Measurements from ENCODE around the gene ACER1.

ACER1 gene

GRCh38 chr19:6263735-6264444, 69.5 kb downstream of the ACER1 start:
- DNase-seq = no peak

- no peak for DNase-seq
Measured at GRCh38 chr19:6263306-6263705, 70.1 kb downstream of the ACER1 start.

- DNase-seq = no peak
Measured at GRCh38 chr19:6262519-6262918, 70.9 kb downstream of the ACER1 start.

GRCh38 chr19:6261883-6262282, 71.5 kb downstream of the ACER1 start:
- DNase-seq = no peak

- DNase-seq = peak; percentile 40
Measured at GRCh38 chr19:6260912-6261650, 72.3 kb downstream of the ACER1 start.

GRCh38 chr19:6260376-6260775, 73.0 kb downstream of the ACER1 start:
- DNase-seq = no peak

- no peak for DNase-seq
Measured at GRCh38 chr19:6259312-6259861, 74.0 kb downstream of the ACER1 start.

GRCh38 chr19:6258812-6259311, 74.5 kb downstream of the ACER1 start:
- no peak for DNase-seq

Data from activated CD8-positive, alpha-beta memory T cell treated with anti-CD3 and anti-CD28 coated beads, Interleukin-2, amount 50 U/mL, for 4 hours (primary cell).